B cell (primary cell): ENCODE data around the gene ZNF689.

ENCODE experiments used
- EZH2 ChIP-seq: IDR thresholded peaks from 2 replicates; pipeline ENCODE4 v1.6.1; 2012; ENCODE audit warnings: borderline replicate concordance, low read depth, mild to moderate bottlenecking, moderate library complexity, low read length; ENCODE audit not compliant: insufficient read depth, poor library complexity, severe bottlenecking
- TF ChIP-seq, protein P1 (sequence below): fragments of 200-600 bp; IDR thresholded peaks from one replicate; pipeline ENCODE4 v1.8.0; 2022; ENCODE audit warnings: antibody characterized with exemption, mild to moderate bottlenecking

DNA sequence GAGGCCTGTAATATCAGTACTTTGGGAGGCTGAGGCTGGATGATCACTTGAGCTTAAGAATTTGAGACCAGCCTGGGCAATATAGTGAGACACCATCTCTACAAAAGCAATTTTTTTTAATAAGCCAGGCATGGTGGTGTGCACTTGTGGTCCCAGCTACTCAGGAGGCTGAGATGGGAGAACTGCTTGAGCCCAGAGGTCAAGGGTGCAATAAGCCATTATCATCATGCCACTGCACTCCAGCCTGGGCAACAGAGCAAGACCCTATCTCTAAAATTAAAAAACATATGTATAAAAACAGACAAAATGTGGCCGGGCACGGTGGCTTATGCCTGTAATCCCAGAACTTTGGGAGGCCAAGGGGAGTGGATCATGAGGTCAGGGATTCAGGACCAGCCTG is 21.5 kb downstream of the ZNF689 start:
- TF ChIP-seq, protein P1, sequence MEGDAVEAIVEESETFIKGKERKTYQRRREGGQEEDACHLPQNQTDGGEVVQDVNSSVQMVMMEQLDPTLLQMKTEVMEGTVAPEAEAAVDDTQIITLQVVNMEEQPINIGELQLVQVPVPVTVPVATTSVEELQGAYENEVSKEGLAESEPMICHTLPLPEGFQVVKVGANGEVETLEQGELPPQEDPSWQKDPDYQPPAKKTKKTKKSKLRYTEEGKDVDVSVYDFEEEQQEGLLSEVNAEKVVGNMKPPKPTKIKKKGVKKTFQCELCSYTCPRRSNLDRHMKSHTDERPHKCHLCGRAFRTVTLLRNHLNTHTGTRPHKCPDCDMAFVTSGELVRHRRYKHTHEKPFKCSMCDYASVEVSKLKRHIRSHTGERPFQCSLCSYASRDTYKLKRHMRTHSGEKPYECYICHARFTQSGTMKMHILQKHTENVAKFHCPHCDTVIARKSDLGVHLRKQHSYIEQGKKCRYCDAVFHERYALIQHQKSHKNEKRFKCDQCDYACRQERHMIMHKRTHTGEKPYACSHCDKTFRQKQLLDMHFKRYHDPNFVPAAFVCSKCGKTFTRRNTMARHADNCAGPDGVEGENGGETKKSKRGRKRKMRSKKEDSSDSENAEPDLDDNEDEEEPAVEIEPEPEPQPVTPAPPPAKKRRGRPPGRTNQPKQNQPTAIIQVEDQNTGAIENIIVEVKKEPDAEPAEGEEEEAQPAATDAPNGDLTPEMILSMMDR: no peak
- TF ChIP-seq EZH2: no peak
